ENCODE results near the gene ATP5ME.

DNA sequence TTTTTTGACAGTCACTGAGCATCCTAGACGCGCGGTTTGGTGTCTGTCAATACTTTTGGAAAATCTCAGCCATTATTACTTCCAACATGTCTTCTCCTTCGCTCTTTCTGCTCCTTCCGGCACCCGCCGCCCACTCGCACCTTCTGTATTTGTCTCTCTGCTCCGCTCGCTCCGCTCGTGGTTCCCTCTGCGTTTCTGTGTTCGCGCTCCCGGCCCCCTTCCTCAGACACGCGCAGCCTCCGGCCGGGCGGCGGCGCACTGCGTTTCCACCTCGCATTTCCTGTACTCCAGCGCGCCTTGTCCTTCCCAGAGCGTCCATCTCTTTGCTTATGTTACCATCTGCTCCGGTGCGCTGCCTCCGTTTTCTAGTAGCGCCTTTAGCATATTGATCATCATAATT is 27.6 kb downstream of the ATP5ME start:
- no peak for TF ChIP-seq ZNF274 (IDR thresholded peaks at IDR 0.05; ENCODE audit: low read depth, low read length)
- TF ChIP-seq, protein P1, sequence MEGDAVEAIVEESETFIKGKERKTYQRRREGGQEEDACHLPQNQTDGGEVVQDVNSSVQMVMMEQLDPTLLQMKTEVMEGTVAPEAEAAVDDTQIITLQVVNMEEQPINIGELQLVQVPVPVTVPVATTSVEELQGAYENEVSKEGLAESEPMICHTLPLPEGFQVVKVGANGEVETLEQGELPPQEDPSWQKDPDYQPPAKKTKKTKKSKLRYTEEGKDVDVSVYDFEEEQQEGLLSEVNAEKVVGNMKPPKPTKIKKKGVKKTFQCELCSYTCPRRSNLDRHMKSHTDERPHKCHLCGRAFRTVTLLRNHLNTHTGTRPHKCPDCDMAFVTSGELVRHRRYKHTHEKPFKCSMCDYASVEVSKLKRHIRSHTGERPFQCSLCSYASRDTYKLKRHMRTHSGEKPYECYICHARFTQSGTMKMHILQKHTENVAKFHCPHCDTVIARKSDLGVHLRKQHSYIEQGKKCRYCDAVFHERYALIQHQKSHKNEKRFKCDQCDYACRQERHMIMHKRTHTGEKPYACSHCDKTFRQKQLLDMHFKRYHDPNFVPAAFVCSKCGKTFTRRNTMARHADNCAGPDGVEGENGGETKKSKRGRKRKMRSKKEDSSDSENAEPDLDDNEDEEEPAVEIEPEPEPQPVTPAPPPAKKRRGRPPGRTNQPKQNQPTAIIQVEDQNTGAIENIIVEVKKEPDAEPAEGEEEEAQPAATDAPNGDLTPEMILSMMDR (IDR thresholded peaks at IDR 0.05 in 2 of 3, conservative IDR thresholded peaks at IDR 0.05 in 1 of 3; ENCODE audit: borderline replicate concordance in 1 of 3, insufficient read depth in 1 of 3, low read depth in 2 of 3, low read length in 2 of 3) = no peak
- TF ChIP-seq SP1 (IDR thresholded peaks at IDR 0.05; ENCODE audit: low read depth) = no peak
- no peak for TF ChIP-seq POLR2A (IDR thresholded peaks at IDR 0.05; ENCODE audit: borderline replicate concordance, extremely low read depth, insufficient read depth, insufficient read length)
- TF ChIP-seq CBX3 (IDR thresholded peaks at IDR 0.05; ENCODE audit: low read depth) = no peak
- TF ChIP-seq MAX (IDR thresholded peaks at IDR 0.05) = no peak
